A549 (cell line): Measurements from ENCODE around the gene FOXK1. TPM values are rescaled to one million over a fixed set of nuclear protein-coding genes. Genes with fewer than 3 reads are reported as not detected.

Source experiments
- ATAC-seq, 2 experiments: fragments of 200-7000 bp in 1 of 2; fragments of >200 bp in 1 of 2; cut with Nextera tagmentation in 1 of 2; cut with Tn5 transposase in 1 of 2; 3 replicates each; pipeline versions ENCODE4 v1.8.0 to v1.9.1; 2018 to 2020; ENCODE audit warnings: mild to moderate bottlenecking in 1 of 2, moderate library complexity in 1 of 2
- CTCF ChIA-PET: fragments of 300-600 bp; sonication (Branson Sonifier 250); formaldehyde crosslinking; extraction: SDS; loops from one replicate; lab custom pipeline; 2021; ENCODE audit warnings: antibody characterized with exemption, inconsistent platforms; lab: Yijun Ruan, JAX
- POLR2A ChIA-PET: fragments of 350-600 bp; formaldehyde crosslinking; extraction: SDS; loops from one replicate; lab custom pipeline; 2021; ENCODE audit warnings: antibody characterized with exemption, inconsistent platforms; lab: Yijun Ruan, JAX
- DNase-seq, 2 experiments: peaks; one replicate each; pipeline versions ENCODE4 v3.0.0 to v3.0.0-alpha.2; 2011 to 2016; ENCODE audit warnings: low read depth in 1 of 2, low spot score in 1 of 2
- FAIRE-seq: peaks from 2 replicates; lab custom pipeline; 2011; peaks lifted over from hg19 to GRCh38; lab: Jason Lieb, UNC
- H3K27ac ChIP-seq, 2 experiments: fragments of >200 bp; sonication (Bioruptor Twin); formaldehyde crosslinking; 3 replicates each; pipeline ENCODE4 v1.5.1; 2016 to 2017
- H3K4me1 ChIP-seq: fragments of >200 bp; sonication (Bioruptor Twin); formaldehyde crosslinking; 3 replicates; pipeline ENCODE4 v1.6.1; 2016
- H3K4me2 ChIP-seq: fragments of >200 bp; sonication (Bioruptor Twin); formaldehyde crosslinking; 3 replicates; pipeline ENCODE4 v1.6.1; 2016
- H3K4me3 ChIP-seq: fragments of >200 bp; sonication (Bioruptor Twin); formaldehyde crosslinking; 3 replicates; pipeline ENCODE4 v1.5.1; 2016
- H3K9me3 ChIP-seq: fragments of >200 bp; sonication (Bioruptor Twin); formaldehyde crosslinking; 3 replicates; pipeline ENCODE4 v1.6.1; 2016
- BHLHE40 ChIP-seq: IDR thresholded peaks from 2 replicates; pipeline ENCODE4 v1.6.1; 2012; ENCODE audit warnings: low read depth, low read length, inconsistent platforms
- CBX2 ChIP-seq: fragments of 200-600 bp; sonication (generic); IDR thresholded peaks from 2 replicates; pipeline ENCODE4 v1.6.1; 2016; ENCODE audit warnings: low read depth, mild to moderate bottlenecking, borderline replicate concordance
- CHD4 ChIP-seq: fragments of 200-600 bp; sonication (generic); IDR thresholded peaks from 2 replicates; pipeline ENCODE4 v1.6.1; 2016; ENCODE audit warnings: antibody characterized with exemption, mild to moderate bottlenecking, borderline replicate concordance
- EHF ChIP-seq: fragments of 250-450 bp; sonication (Bioruptor Pico); IDR thresholded peaks from 2 replicates; pipeline ENCODE4 v1.5.0; 2020; ENCODE audit warnings: mild to moderate bottlenecking
- ESRRA ChIP-seq: fragments of 150-350 bp; IDR thresholded peaks from 2 replicates; pipeline ENCODE4 v1.6.1; 2014; ENCODE audit warnings: mild to moderate bottlenecking, low read length, borderline replicate concordance
- FOSL2 ChIP-seq, 2 experiments: fragments of 450-650 bp in 1 of 2; fragments of >200 bp in 1 of 2; sonication (Bioruptor Twin) in 1 of 2; formaldehyde crosslinking; IDR thresholded peaks; 2 replicates each; pipeline versions ENCODE4 v1.5.0 to v1.6.1; 2016 to 2020; ENCODE audit warnings: mild to moderate bottlenecking in 1 of 2, moderate library complexity in 1 of 2
- HES2 ChIP-seq: fragments of >200 bp; sonication (Bioruptor Twin); formaldehyde crosslinking; IDR thresholded peaks from 2 replicates; pipeline ENCODE4 v1.6.1; 2016
- HEYL ChIP-seq: fragments of 250-450 bp; sonication (Bioruptor Pico); IDR thresholded peaks from 2 replicates; pipeline ENCODE4 v1.8.0; 2021; ENCODE audit warnings: mild to moderate bottlenecking, moderate library complexity
- HMGXB4 ChIP-seq: fragments of 250-450 bp; sonication (Bioruptor Pico); IDR thresholded peaks from 2 replicates; pipeline ENCODE4 v1.5.0; 2021; ENCODE audit warnings: mild to moderate bottlenecking, moderate library complexity, borderline replicate concordance
- HOXA7 ChIP-seq: fragments of 250-450 bp; sonication (Bioruptor Pico); IDR thresholded peaks from 2 replicates; pipeline ENCODE4 v1.5.0; 2020; ENCODE audit warnings: mild to moderate bottlenecking, moderate library complexity
- HOXB13 ChIP-seq: fragments of 250-450 bp; sonication (Bioruptor Pico); IDR thresholded peaks from 2 replicates; pipeline ENCODE4 v1.5.0; 2020; ENCODE audit warnings: low read depth, mild to moderate bottlenecking, moderate library complexity
- KDM5A ChIP-seq: fragments of 200-600 bp; sonication (generic); IDR thresholded peaks from 2 replicates; pipeline ENCODE4 v1.6.1; 2016; ENCODE audit warnings: antibody characterized with exemption, mild to moderate bottlenecking
- MAX ChIP-seq: IDR thresholded peaks from 2 replicates; pipeline ENCODE4 v1.6.1; 2012
- MAZ ChIP-seq: fragments of 150-350 bp; IDR thresholded peaks from 2 replicates; pipeline ENCODE4 v1.6.1; 2014; ENCODE audit warnings: antibody characterized with exemption, low read depth, low read length, borderline replicate concordance
- NFE2L2 ChIP-seq: fragments of 150-350 bp; conservative IDR thresholded peaks from 2 replicates; pipeline ENCODE4 v1.6.1; 2014; ENCODE audit warnings: low read length
- NPAS2 ChIP-seq: fragments of 250-450 bp; sonication (Bioruptor Pico); IDR thresholded peaks from 2 replicates; pipeline ENCODE4 v1.8.0; 2022; ENCODE audit warnings: mild to moderate bottlenecking, moderate library complexity, borderline replicate concordance
- PHF8 ChIP-seq: fragments of 200-600 bp; sonication (generic); IDR thresholded peaks from 2 replicates; pipeline ENCODE4 v1.6.1; 2016; ENCODE audit warnings: low read depth, mild to moderate bottlenecking, antibody characterized with exemption, moderate library complexity, borderline replicate concordance
- RAD21 ChIP-seq, 2 experiments: fragments of >200 bp in 1 of 2; sonication (Bioruptor Twin) in 1 of 2; formaldehyde crosslinking in 1 of 2; IDR thresholded peaks in 1 of 2; conservative IDR thresholded peaks in 1 of 2; 2 replicates in 1 of 2; 3 replicates in 1 of 2; pipeline ENCODE4 v1.6.1; 2012 to 2018; ENCODE audit warnings: inconsistent platforms in 1 of 2
- RARB ChIP-seq: fragments of 250-450 bp; sonication (Bioruptor Pico); IDR thresholded peaks from 2 replicates; pipeline ENCODE4 v1.8.0; 2021; ENCODE audit warnings: mild to moderate bottlenecking, moderate library complexity
- RCOR1 ChIP-seq: fragments of 150-350 bp; IDR thresholded peaks from 2 replicates; pipeline ENCODE4 v1.6.1; 2014; ENCODE audit warnings: antibody characterized with exemption, low read length, low read depth
- RFX5 ChIP-seq: fragments of 450-650 bp; IDR thresholded peaks from 2 replicates; pipeline ENCODE4 v1.7.1; 2014; ENCODE audit warnings: antibody characterized with exemption, mild to moderate bottlenecking, moderate library complexity
- RNF2 ChIP-seq: fragments of 200-600 bp; sonication (generic); IDR thresholded peaks from 2 replicates; pipeline ENCODE4 v1.6.1; 2016; ENCODE audit warnings: low read depth, mild to moderate bottlenecking, antibody characterized with exemption, moderate library complexity, borderline replicate concordance
- SMC3 ChIP-seq: fragments of >200 bp; sonication (Bioruptor Twin); formaldehyde crosslinking; IDR thresholded peaks from 3 replicates; pipeline ENCODE4 v1.6.1; 2018; ENCODE audit warnings: inconsistent platforms
- TFCP2L1 ChIP-seq: fragments of 250-450 bp; sonication (Bioruptor Pico); IDR thresholded peaks from 2 replicates; pipeline ENCODE4 v1.5.0; 2021; ENCODE audit warnings: mild to moderate bottlenecking
- TP53 ChIP-seq: fragments of 250-450 bp; sonication (Bioruptor Pico); IDR thresholded peaks from 2 replicates; pipeline ENCODE4 v1.5.0; 2021; ENCODE audit warnings: mild to moderate bottlenecking, moderate library complexity
- USF2 ChIP-seq: fragments of 450-650 bp; IDR thresholded peaks from 2 replicates; pipeline ENCODE4 v1.6.1; 2014; ENCODE audit warnings: antibody characterized with exemption
- ZFP36 ChIP-seq: fragments of 450-650 bp; IDR thresholded peaks from 2 replicates; pipeline ENCODE4 v1.6.1; 2014; ENCODE audit warnings: borderline replicate concordance; ENCODE audit not compliant: partially characterized antibody
- ZSCAN20 ChIP-seq: fragments of 250-450 bp; sonication (Bioruptor Pico); IDR thresholded peaks from 2 replicates; pipeline ENCODE4 v1.8.0; 2022; ENCODE audit warnings: mild to moderate bottlenecking, moderate library complexity
- WGBS: methylation state at CpG from one replicate; pipeline ENCODE4 v1.1.6; 2017; ENCODE audit errors: missing lambda C conversion rate; 5-methylcytosine and 5-hydroxymethylcytosine counted together
- polyA plus RNA-seq, 4 experiments: library from polyadenylated mRNA; depleted of rRNA in 3 of 4; stranded (reverse); fragments of >200 nt; fragmentation: RNase III in 1 of 4; extraction: RNeasy Plus Mini Kit Qiagen cat#74134 plus additional on column Dnase treatment in 1 of 4; gene quantifications; 2 replicates in 3 of 4; 3 replicates in 1 of 4; pipeline ENCODE4 v1.2.3, GENCODE V29; 2011 to 2017
- TF ChIP-seq, protein P1 (sequence below): IDR thresholded peaks from 2 replicates; pipeline ENCODE4 v1.6.1; 2012; ENCODE audit warnings: low read depth, borderline replicate concordance
- TF ChIP-seq, protein P2 (sequence below): fragments of >200 bp; sonication (Bioruptor Twin); formaldehyde crosslinking; IDR thresholded peaks from 3 replicates; pipeline ENCODE4 v1.6.1; 2016

FOXK1 gene
- polyA plus RNA-seq, 2 of the 4 experiments (the other 2 are of a cell fraction) = 6.8 to 10.9 TPM

- H3K4me2 ChIP-seq = no peak overlapping the region
- no peak for DNase-seq
- no peak overlapping the region for H3K4me3 ChIP-seq
- no peak overlapping the region for H3K27ac ChIP-seq
- TF ChIP-seq ESRRA (no peak), TFCP2L1 (CRISPR knock-in tag) (no peak), KDM5A (no peak), NFE2L2 (no peak), ZFP36 (no peak), FOSL2 (IDR thresholded peaks at IDR 0.05) (no peak), FOSL2 (CRISPR knock-in tag; IDR thresholded peaks at IDR 0.05) (no peak), USF2 (no peak), CHD4 (no peak), HOXA7 (CRISPR knock-in tag) (no peak), ZSCAN20 (no peak), HMGXB4 (CRISPR knock-in tag) (no peak)
- TF ChIP-seq, all 56 proteins: peak for 0
- 83% methylated on average over 9 of the region's 9 CpGs for WGBS
- ATAC-seq (no peak), FAIRE-seq (no peak)
- Histone ChIP-seq H3K4me1 (no peaks in the 10 kb centered on the region), H3K9me3 (no peaks in the 10 kb centered on the region)
- CTCF ChIA-PET = interaction anchor here (1.0 to 6.3 kb wide), 7 partner anchors 8 to 387 kb away, joined by 3 to 58 read pairs (median 9); partner anchors contain the start of gene RADIL
- POLR2A ChIA-PET = no interaction called here
Measured at GRCh38 chr7:4796453-4796852, 114.4 kb downstream of the FOXK1 start.

DNA sequence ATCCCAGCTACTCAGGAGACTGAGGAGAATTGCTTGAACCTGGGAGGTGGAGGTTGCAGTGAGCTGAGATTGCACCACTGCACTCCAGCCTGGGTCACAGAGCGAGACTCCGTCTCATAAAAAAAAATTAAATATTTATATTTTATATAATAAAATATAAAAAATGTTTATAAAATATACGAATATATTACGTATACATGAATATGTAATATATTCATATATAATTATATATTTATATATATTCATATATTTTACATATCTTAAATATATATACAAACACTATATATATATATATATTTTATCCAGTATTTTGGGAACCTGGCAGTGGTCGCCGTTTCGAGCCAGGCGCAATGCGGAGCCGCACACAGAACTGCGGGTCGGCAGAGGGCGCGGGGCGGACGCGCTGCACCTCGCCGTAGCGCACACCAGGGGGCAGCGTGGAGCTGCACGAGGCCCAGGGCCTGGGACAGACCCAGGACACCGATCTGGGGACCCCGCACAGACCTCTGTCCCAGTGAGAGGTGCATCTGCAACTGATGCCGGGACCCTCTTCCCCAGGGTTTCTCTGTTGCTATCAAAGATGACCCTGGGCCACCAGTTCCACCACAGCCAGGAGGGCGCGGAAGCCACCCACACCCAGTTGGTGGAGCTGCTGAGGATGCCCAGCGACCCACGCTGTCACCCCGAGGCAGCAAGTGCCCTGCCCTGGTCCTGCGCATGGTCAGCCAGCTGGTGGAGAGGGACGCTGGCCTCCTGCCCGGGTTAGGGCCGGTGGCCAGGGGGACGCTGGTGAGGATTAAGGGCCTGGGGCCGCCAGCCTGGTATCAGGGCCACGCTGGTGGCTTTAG, 116.0 kb downstream of the FOXK1 start:
- ChIA-PET CTCF (interaction anchor here (0.6 to 6.3 kb wide), 39 partner anchors 8 to 1344 kb away, joined by 3 to 58 read pairs (median 5); partner anchors contain the start of gene RADIL), POLR2A (no interaction called here)
- H3K4me3 ChIP-seq = no peak overlapping the region
- no peaks in the 10 kb centered on the region for H3K4me1 ChIP-seq
- FAIRE-seq = no peak
- DNase-seq = peak; percentile 63 to 73
- no peaks in the 10 kb centered on the region for H3K9me3 ChIP-seq
- H3K27ac ChIP-seq = peak overlapping the region in 1 of 2 experiments; percentile 39; a peak in 1 of 6 replicates
- ATAC-seq = peak; percentile 51 to 85
- no peak overlapping the region for H3K4me2 ChIP-seq
- WGBS = 24% methylated on average over 24 of the region's 37 CpGs
- no peak for TF ChIP-seq NPAS2 (CRISPR knock-in tag)
- no peak for TF ChIP-seq HEYL (CRISPR knock-in tag)
- TF ChIP-seq SMC3 = peak; percentile 85
- no peak for TF ChIP-seq CHD4
- TF ChIP-seq, protein P1, sequence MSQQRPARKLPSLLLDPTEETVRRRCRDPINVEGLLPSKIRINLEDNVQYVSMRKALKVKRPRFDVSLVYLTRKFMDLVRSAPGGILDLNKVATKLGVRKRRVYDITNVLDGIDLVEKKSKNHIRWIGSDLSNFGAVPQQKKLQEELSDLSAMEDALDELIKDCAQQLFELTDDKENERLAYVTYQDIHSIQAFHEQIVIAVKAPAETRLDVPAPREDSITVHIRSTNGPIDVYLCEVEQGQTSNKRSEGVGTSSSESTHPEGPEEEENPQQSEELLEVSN = no peak
- TF ChIP-seq, protein P2, sequence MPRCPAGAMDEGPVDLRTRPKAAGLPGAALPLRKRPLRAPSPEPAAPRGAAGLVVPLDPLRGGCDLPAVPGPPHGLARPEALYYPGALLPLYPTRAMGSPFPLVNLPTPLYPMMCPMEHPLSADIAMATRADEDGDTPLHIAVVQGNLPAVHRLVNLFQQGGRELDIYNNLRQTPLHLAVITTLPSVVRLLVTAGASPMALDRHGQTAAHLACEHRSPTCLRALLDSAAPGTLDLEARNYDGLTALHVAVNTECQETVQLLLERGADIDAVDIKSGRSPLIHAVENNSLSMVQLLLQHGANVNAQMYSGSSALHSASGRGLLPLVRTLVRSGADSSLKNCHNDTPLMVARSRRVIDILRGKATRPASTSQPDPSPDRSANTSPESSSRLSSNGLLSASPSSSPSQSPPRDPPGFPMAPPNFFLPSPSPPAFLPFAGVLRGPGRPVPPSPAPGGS = no peak
- no peak for TF ChIP-seq RCOR1
- TF ChIP-seq HOXB13 (CRISPR knock-in tag) = no peak
- TF ChIP-seq EHF (CRISPR knock-in tag) = no peak
- no peak for TF ChIP-seq HOXA7 (CRISPR knock-in tag)
- TF ChIP-seq RARB (CRISPR knock-in tag) = no peak
- TF ChIP-seq BHLHE40 = no peak
- no peak for TF ChIP-seq RFX5
- TF ChIP-seq RNF2 = no peak
- no peak for TF ChIP-seq PHF8
- no peak for TF ChIP-seq CBX2
- no peak for TF ChIP-seq HES2
- peak; percentile 11; the same call in 1 of the 2 replicates for TF ChIP-seq TP53 (CRISPR knock-in tag)
- no peak for TF ChIP-seq FOSL2 (IDR thresholded peaks at IDR 0.05)
- no peak for TF ChIP-seq FOSL2 (CRISPR knock-in tag; IDR thresholded peaks at IDR 0.05)
- no peak for TF ChIP-seq ESRRA
- no peak for TF ChIP-seq MAZ
- peak; percentile 75 to 83 for TF ChIP-seq RAD21 (conservative IDR thresholded peaks at IDR 0.05 in 1 of 2, IDR thresholded peaks at IDR 0.05 in 1 of 2)
- peak; percentile 75 for TF ChIP-seq MAX
